GM19025 (cell line): ENCODE data around the gene FLACC1.
"Not testable (repeated sequence)": the region's sequence is repeated elsewhere in the genome, so short reads cannot be mapped to it uniquely, and the experiment has no call there.

Experiments used
- ATAC-seq: cut with Tn5 transposase; IDR thresholded peaks from one replicate; pipeline ENCODE4 v1.9.1; 2021; ENCODE audit warnings: mild to moderate bottlenecking, low read depth, moderate library complexity; ENCODE audit not compliant: unreplicated experiment

FLACC1 gene, protein sequence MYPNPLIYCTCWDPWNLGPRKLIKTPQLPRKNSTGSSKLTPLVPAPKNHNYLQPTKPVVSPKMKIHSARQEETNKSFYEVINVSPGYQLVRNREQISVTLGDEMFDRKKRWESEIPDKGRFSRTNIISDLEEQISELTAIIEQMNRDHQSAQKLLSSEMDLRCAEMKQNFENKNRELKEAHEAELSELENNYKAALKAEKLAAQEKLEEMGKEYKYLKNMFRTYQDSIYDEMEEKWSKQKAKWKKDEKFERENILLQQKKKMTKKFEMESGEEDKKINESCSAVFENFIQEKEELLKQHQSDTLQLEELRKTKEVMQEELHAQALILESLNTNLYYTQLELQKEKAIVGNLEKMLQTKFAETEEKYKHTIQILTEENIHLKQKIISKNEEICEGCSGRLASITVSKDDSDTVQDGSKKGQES

DNA sequence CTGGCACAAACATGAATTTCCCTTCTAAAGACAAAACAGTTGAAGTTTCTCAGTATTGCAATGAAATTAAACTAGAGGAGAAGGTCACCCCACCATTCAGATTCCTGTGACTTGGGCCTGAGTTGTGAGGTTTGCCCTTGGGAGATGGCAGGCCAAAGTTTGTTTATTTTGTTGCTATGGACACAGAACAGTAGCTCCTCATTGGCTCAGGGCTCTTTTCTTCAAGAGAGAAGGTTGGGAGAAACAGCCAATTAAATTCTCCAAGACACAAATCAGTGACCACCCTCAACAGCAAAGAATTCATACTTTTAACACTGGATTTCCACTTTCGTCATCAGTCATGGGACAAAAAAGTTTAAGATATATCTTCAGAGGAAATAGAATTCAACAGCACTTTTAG is at the start of gene FLACC1:
TSS of gene FLACC1 (minus strand) at position 125 of the 400 bp plus-strand sequence. CDS start 5,941 bp downstream, outside the sequence.
- no peak for ATAC-seq

- no peak for ATAC-seq
These were observed 49.0 kb upstream of the FLACC1 start for GRCh38 chr2:201406077-201406662.

DNA sequence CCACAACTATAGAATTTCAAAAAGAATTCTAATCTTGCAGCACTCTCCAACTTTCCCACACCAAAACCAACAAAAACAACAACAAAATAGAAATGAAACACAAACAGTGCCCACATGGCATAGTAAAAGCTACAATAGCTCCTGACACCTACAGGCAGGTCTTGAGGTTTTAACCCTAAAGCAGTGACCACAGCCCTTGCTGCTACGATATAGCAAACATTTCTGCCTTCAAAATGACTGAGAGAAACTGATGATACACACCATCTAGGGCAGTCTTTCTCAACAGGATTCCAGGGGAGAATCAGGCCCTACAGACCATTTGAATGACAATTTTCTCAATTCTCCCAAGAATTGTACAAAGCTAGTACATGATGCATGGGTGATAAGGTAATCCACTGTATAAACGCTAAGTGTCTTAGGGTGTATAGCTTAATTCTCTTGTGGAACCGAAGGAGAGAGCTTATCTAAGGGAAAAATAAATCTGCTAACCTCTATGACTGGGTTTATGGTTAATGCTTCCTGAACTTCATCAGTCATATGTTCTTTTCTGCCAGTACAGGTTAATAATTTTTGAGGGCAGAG is 47.6 kb upstream of the FLACC1 start:
- no peak for ATAC-seq

DNA sequence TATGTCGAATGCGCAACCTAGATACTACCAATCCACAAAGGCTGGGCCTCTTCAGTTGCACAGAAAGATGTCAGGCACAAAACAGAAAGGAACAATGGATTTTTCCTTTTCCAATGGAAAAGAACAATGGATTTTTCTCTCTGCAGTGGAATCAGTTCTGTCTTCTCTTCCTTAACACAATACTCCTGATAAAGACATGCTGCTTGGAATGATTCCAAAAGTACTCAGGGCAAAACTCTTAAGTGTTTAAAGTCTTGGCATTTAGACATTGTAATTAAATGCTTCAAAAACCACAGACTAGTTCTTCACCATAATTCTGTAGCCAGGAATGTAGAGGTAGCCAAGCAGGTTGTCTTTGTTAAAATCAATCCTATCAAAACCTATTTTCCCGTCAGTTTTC is 46.7 kb upstream of the FLACC1 start:
- no peak for ATAC-seq

DNA sequence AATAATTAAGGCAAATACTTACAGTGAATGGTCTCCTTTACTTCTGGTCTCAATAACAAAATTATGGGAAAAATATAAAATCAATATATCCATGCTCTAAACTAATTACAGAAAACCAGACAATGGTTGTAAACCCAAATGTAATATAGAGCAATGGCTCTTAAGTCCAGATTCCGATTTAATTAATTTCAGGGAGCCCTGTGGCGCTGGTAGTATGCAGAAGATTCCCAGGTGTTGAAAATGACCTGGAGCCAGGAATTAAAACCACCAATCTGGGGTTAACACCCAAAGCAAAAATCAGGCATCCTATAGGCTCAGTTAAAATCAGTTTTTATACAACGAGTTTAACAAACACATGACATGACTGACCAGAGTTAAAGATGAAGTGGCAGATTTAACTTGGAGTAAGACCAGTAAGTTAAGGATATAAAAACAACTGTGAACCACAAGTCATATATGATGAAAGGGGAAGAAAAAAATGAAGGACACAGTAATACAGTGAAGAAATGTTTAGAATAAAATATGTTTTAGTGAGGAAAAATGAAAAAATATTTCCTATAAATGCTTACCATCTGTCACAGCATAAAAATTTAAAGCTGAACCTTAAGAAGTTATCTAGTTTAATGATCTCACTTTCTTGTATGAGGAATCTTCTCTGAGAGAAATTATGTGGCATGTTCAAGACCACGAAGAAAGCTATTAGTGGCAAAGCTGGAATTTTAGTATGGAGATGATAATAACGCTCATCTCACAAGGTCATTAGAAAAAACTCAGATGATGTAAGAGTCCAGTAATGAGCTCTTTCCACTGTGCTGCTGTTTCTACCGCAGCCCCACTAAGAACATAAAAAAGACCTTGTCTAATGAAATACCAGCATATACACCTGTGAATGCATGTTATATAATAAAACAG is 45.8 kb upstream of the FLACC1 start:
- ATAC-seq: no peak

DNA sequence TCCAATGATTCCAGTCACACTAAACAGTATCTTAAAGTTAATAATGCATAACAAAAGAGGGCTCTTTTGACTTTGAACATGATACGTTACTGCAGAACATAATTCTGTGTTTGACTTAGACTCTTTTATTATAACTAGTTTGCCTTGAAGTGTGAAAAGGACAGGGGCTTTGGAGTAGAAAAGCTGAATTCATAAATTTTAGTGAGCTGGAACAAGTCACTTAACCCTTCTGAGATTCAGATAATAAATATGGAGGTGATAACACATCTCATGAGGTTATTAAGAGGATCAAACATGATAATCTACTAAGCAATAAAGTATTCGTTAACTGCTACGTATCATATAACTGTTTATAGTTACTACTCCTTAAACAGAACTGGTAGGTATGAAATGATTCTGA is 44.7 kb upstream of the FLACC1 start:
- ATAC-seq: no peak

GRCh38 chr2:201396595-201396994 is 39.5 kb upstream of the FLACC1 start:
- no peak for ATAC-seq

- no peak for ATAC-seq
These were observed 26.0 kb upstream of the FLACC1 start for GRCh38 chr2:201383136-201383535.

DNA sequence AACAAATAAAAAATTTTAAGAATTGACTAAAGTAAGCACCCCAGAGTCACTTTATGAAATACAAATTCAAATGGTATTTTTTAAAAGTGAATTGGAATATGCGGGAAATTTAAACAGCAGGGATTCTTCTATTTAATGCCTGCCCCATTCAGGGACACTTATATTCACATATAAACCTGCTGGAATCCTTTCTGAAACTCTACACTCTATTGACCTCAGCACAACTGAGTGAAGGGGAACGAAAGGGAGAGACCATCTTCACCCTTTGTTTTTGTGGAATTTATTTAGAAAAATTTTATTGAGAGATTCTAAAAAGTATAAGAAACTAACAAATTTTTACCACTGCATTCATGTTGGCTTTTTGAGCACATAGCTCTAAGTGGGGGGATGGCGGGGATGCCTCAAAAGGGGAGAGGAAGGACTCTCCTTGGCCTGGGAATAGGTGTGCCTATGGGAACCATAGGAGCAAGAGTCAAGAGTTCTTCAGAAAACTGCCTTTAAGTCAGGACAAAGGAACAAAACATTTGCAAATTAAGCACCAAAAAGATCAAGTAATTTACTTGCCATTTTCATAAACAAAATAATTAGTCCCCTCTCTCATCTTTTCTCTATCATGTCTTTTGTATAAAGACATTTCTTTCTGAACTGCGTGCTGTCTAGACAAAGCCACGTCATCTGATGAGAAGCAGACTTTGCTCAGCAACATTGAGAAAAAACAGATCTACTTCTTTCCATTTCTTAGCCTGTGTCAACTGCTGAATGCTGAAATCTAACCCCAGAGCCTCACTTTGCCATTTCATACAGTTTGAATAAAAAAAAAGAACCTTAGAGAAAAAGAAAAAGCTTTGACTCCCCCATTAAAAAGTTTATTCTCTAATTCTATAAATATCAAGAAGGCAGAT is 21.6 kb upstream of the FLACC1 start:
- no peak for ATAC-seq

GRCh38 chr2:201377218-201377617 is 20.1 kb upstream of the FLACC1 start:
- no peak for ATAC-seq

DNA sequence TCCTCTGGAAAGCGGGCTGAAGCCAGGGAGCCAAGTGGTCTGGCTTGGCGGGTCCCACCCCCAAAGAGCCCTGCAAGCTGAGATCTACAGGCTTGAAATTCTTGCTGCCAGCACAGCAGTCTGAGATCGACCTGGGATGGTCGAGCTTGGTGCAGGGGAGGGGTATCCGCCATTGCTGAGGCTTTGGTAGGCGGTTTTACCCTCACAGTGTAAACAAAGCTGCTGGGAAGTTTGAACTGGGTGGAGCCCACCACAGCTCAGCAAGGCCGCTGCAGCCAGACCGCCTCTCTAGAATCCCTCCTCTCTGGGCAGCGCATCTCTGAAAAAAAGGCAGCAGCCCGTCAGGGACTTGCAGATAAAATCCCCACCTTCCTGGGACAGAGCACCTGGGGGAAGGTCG is 12.6 kb upstream of the FLACC1 start:
- no peak for ATAC-seq

DNA sequence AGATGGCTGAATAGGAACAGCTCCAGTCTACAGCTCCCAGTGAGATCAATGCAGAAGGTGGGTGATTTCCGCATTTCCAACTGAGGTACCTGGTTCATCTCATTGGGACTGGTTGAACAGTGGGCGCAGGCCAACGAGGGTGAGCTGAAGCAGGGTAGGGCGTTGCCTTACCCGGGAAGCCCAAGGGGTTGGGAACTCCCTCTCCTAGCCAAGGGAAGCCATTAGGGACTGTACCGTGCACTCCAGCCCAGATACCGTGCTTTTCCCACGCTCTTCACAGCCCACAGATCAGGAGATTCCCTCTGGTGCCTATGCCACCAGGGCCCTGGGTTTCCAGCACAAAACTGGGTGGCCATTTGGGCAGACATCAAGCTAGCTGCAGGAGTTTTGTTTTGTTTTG is 12.2 kb upstream of the FLACC1 start:
- not testable (repeated sequence) for ATAC-seq

- ATAC-seq: no peak
These were observed 9.0 kb upstream of the FLACC1 start for GRCh38 chr2:201366146-201366545.

DNA sequence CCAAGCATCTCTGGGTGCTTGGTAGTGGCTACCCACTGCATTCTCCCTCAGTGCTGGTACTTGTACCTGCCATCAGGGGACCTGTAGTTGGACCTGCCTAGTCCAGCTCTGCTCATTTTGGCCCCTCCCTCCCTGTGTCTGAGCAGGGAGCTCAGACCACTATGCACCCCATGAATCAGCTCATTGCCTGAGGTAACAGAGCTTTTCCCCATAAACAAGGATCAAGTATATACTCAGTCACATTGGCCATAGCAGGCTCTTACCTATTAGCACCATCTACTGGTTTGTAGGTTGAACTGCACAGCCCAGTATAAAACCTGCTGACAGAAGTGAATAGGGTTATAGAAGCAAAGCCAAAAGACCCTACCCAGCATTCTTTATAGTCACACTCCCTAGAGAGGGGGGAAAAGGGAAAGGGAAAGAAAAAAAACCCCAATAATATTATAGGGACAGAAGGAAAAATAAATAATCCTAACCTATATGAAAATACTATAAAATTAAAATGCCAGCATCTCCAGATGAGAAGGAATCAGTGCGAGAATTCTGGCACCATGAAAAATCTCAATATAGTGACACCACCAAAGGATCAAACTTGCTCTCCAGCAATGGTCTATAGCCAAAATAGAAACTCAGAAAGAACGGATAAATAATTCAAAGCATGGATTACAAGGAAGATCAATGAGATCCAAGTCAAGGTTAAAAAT is 6.9 kb upstream of the FLACC1 start:
- no peak for ATAC-seq

DNA sequence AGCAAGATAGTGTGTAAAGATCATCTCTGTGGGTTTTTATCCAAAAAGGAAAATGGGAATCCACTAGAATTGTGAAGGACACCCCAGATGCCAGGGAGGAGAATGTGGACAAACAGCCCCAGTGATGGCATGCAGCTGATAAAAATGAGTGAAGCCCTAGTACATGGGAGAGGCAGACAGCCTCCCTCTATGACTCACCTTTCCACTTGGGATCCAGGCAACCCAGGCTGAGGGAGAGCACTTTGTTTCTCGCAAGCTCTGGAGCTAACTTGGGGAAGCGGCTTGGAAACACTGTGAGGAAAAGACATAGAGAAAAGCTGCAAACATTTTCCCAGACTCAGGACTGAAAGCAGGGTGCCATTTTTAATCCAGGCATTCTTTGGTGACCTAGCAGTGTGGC is 5.3 kb upstream of the FLACC1 start:
- ATAC-seq: no peak

- ATAC-seq: no peak
These were observed 4.1 kb upstream of the FLACC1 start for GRCh38 chr2:201361078-201361733.

GRCh38 chr2:201360256-201360655 is 3.1 kb upstream of the FLACC1 start:
- no peak for ATAC-seq

GRCh38 chr2:201358684-201359083 is 1.5 kb upstream of the FLACC1 start:
- ATAC-seq: no peak

DNA sequence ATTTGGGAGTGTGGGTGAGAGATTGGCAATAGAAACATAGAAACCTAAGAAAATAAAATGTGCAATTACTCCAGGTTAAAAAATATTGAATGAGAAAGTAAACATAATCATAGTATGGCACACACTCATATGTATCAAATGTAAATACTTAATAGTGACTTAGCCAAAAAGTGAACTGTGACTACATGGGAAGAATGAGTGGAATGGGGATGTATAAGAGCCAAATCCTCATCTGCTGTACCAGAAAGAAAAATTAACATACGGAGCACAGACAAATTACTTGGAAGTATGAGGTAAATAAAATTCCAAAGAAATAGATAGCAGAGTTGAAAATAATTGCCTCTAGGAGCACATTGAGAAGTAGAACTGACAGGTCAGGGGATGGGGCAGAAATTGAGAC is 4.0 kb downstream of the FLACC1 start:
- no peak for ATAC-seq
